ENCODE results near the gene KIF26A. TPM values are rescaled to one million over a fixed set of nuclear protein-coding genes. Genes with fewer than 3 reads are reported as not detected.

KIF26A gene
- total RNA-seq, 1 donor: not detected

DNA sequence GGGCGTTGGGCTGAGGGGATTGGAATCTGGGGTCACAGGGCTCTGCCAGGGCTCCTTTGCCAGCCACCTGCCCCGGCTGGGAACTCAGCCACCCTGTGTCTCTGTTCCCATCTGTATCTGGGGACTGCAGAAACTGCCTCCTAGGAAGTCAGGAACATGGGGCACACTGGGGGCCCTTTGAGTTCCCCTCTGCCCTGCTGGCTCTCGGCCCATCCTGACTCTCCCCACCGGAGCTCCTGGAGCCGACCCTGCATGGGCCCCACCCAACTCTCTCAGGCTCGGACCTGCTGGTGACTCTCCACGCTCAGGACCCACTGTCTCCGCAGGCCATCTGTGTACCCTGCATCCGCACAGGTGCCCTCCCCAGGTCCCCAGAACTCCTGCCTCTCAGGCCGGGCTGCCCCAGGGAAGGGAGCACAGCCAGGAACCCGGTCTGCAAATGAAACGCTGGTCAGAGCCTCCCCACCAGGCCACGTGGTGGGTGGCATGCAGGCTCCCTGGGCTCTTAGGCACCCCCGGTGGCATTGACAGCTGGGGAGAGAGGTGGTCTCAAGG lies 82.8 kb downstream of the KIF26A start:
- H3K27ac ChIP-seq (ENCODE audit: low read depth, low read length): no peak overlapping the region
- no peak overlapping the region for H3K4me2 ChIP-seq (ENCODE audit: insufficient read depth, low read length)
- no peak overlapping the region for H3K4me3 ChIP-seq (ENCODE audit: insufficient read depth, low read length)
- H3K79me2 ChIP-seq (ENCODE audit: insufficient read depth, low read length): no peaks in the 10 kb centered on the region
- no peak for DNase-seq (ENCODE audit: insufficient read length, low spot score, missing footprints)
- no peak overlapping the region for H2AFZ ChIP-seq (ENCODE audit: low read length)
- H3K36me3 ChIP-seq (ENCODE audit: insufficient read depth, low read length): no peaks in the 10 kb centered on the region
- TF ChIP-seq, protein P1, sequence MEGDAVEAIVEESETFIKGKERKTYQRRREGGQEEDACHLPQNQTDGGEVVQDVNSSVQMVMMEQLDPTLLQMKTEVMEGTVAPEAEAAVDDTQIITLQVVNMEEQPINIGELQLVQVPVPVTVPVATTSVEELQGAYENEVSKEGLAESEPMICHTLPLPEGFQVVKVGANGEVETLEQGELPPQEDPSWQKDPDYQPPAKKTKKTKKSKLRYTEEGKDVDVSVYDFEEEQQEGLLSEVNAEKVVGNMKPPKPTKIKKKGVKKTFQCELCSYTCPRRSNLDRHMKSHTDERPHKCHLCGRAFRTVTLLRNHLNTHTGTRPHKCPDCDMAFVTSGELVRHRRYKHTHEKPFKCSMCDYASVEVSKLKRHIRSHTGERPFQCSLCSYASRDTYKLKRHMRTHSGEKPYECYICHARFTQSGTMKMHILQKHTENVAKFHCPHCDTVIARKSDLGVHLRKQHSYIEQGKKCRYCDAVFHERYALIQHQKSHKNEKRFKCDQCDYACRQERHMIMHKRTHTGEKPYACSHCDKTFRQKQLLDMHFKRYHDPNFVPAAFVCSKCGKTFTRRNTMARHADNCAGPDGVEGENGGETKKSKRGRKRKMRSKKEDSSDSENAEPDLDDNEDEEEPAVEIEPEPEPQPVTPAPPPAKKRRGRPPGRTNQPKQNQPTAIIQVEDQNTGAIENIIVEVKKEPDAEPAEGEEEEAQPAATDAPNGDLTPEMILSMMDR (IDR thresholded peaks at IDR 0.05; ENCODE audit: extremely low read depth, low read depth, low read length): no peak
- no peaks in the 10 kb centered on the region for H4K20me1 ChIP-seq (ENCODE audit: insufficient read depth, low read length)
- H3K9me3 ChIP-seq (ENCODE audit: low read depth, low read length): no peaks in the 10 kb centered on the region
- no peaks in the 10 kb centered on the region for H3K27me3 ChIP-seq (ENCODE audit: insufficient read depth, low read length)
- H3K4me1 ChIP-seq (ENCODE audit: insufficient read depth, low read length): no peaks in the 10 kb centered on the region

DNA sequence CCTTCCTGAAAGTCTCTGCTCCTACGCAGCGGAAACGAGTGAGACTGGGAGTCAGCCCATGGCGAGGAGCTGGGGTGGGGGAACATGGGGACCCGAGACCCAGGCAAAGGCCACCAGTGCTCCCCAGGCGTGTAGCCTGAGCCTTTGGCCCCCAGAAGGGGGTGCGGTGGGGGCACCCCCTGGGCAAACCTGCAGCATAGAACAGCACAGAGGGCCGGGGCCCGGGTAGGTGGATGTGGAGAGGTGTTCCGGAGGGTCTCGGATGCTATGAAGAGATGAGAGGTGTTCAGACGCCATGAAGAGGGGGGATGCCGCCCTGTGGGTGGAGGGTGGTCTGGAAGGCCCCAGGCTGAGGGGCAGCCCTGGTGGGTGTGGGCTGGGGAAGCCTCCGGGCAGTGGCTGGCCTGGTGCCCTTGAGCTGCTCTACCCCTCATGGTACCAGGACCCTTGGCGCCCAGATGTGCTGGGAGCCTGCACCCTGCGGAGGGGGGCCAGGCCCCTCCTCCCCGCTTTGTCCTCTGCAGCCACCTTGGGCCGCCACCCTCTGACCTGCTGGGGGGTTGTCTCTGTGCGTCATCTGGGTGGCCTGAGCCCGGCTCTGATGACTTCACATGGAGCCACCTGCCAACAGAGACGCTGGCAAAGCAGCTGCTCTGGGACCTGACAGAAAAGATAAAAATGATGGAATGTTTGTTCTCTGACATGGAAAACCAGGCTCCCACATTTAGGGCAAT lies 83.4 kb downstream of the KIF26A start:
- Histone ChIP-seq H3K4me3 (ENCODE audit: insufficient read depth, low read length) (no peak overlapping the region), H3K36me3 (ENCODE audit: insufficient read depth, low read length) (no peaks in the 10 kb centered on the region), H3K27me3 (ENCODE audit: insufficient read depth, low read length) (no peaks in the 10 kb centered on the region), H3K9me3 (ENCODE audit: low read depth, low read length) (no peaks in the 10 kb centered on the region), H4K20me1 (ENCODE audit: insufficient read depth, low read length) (no peaks in the 10 kb centered on the region), H3K4me2 (ENCODE audit: insufficient read depth, low read length) (no peak overlapping the region), H3K4me1 (ENCODE audit: insufficient read depth, low read length) (no peaks in the 10 kb centered on the region), H2AFZ (ENCODE audit: low read length) (no peak overlapping the region), H3K27ac (ENCODE audit: low read depth, low read length) (no peak overlapping the region), H3K79me2 (ENCODE audit: insufficient read depth, low read length) (no peaks in the 10 kb centered on the region)
- no peak for DNase-seq (ENCODE audit: insufficient read length, low spot score, missing footprints)
- TF ChIP-seq, protein P1 (IDR thresholded peaks at IDR 0.05; ENCODE audit: extremely low read depth, low read depth, low read length): no peak

DNA sequence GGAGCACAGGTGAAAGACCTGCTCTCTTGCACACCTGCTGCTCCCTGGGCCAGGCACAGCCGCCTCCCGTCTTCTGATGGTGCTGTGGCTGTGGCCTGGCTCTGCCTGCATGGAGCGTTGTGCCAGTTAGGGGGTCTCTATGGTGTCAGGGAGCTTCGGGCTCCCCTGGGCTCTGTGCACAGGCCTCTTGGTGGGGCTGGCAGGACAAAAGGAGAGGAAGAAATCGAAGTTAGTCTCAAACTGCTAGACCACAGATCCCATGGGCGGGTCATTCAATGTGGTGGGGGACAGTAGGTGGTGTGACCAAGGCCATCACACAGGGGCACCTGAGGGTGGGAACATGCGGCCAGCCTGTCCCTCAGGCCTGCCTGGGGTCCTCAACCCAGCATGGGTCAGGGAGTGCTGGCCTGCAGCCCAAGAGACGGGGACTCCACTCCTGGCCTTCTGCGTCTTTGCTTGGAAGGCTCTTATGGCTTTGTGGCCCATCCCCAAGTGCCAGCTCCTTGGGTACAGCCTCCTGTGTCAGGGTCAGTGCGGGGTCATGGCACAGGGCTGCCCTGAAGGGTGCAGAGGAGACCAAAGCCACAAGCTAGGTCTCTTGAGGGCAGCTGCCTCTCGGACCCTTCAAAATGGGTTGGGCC lies 84.1 kb downstream of the KIF26A start:
- H3K4me3 ChIP-seq (ENCODE audit: insufficient read depth, low read length): no peak overlapping the region
- no peaks in the 10 kb centered on the region for H3K79me2 ChIP-seq (ENCODE audit: insufficient read depth, low read length)
- H3K9me3 ChIP-seq (ENCODE audit: low read depth, low read length): no peaks in the 10 kb centered on the region
- no peaks in the 10 kb centered on the region for H3K27me3 ChIP-seq (ENCODE audit: insufficient read depth, low read length)
- H3K4me1 ChIP-seq (ENCODE audit: insufficient read depth, low read length): no peaks in the 10 kb centered on the region
- H3K27ac ChIP-seq (ENCODE audit: low read depth, low read length): no peak overlapping the region
- H3K4me2 ChIP-seq (ENCODE audit: insufficient read depth, low read length): no peak overlapping the region
- no peak for DNase-seq (ENCODE audit: insufficient read length, low spot score, missing footprints)
- no peaks in the 10 kb centered on the region for H4K20me1 ChIP-seq (ENCODE audit: insufficient read depth, low read length)
- no peak overlapping the region for H2AFZ ChIP-seq (ENCODE audit: low read length)
- no peaks in the 10 kb centered on the region for H3K36me3 ChIP-seq (ENCODE audit: insufficient read depth, low read length)
- TF ChIP-seq, protein P1 (IDR thresholded peaks at IDR 0.05; ENCODE audit: extremely low read depth, low read depth, low read length): no peak
